Endothelial cell of umbilical vein (primary cell): ENCODE data around the gene TSPO. TPM values are rescaled to one million over a fixed set of nuclear protein-coding genes. Genes with fewer than 3 reads are reported as not detected.

Source experiments
- BruUV-seq: library from RNA; stranded (reverse); fragments of 400-500 nt; replicated peaks from 2 replicates; lab custom pipeline; 2021; lab: Mats Ljungman, UMichigan
- CTCF ChIA-PET: fragments of 300-600, 350-600 bp; sonication (Branson Sonifier 250); formaldehyde crosslinking; loops from one replicate; lab custom pipeline; 2021; ENCODE audit warnings: antibody characterized with exemption, inconsistent platforms; lab: Charles Lee
- POLR2A ChIA-PET: fragments of 300-600, 350-600 bp; sonication (Branson Sonifier 250); formaldehyde crosslinking; loops from one replicate; lab custom pipeline; 2021; ENCODE audit warnings: antibody characterized with exemption, inconsistent platforms; lab: Charles Lee
- DNase-seq: peaks from one replicate; pipeline ENCODE4 v3.0.0-alpha.2; 2011; ENCODE audit warnings: low read depth, low spot score
- FAIRE-seq: peaks from 2 replicates; lab custom pipeline; 2011; peaks lifted over from hg19 to GRCh38; lab: Jason Lieb, UNC
- H2AFZ ChIP-seq: 2 replicates; pipeline ENCODE4 v1.6.0; 2012; ENCODE audit warnings: low read depth, low read length, control low read depth, inconsistent platforms
- H3K27ac ChIP-seq: 2 replicates; pipeline ENCODE4 v1.5.1; 2011; ENCODE audit warnings: low read depth, mild to moderate bottlenecking, control low read depth, low read length, moderate library complexity; ENCODE audit not compliant: insufficient read depth
- H3K27me3 ChIP-seq, 2 experiments: 2 replicates each; pipeline versions ENCODE4 v1.6.0 to v1.6.1; 2011; ENCODE audit warnings: low read length in 2 of 2, mixed read lengths in 1 of 2; ENCODE audit not compliant: control insufficient read depth in 2 of 2, insufficient read depth in 2 of 2
- H3K36me3 ChIP-seq, 2 experiments: 2 replicates in 1 of 2; 3 replicates in 1 of 2; pipeline ENCODE4 v1.5.1; 2011; ENCODE audit warnings: low read length in 2 of 2, mild to moderate bottlenecking in 1 of 2, moderate library complexity in 1 of 2; ENCODE audit not compliant: control insufficient read depth in 2 of 2, insufficient read depth in 2 of 2; ENCODE audit errors: extremely low read depth in 1 of 2
- H3K4me1 ChIP-seq: 3 replicates; pipeline ENCODE4 v1.5.1; 2011; ENCODE audit warnings: mild to moderate bottlenecking, low read length; ENCODE audit not compliant: control insufficient read depth, insufficient read depth; ENCODE audit errors: extremely low read depth
- H3K4me2 ChIP-seq: 2 replicates; pipeline ENCODE4 v1.6.1; 2011; ENCODE audit warnings: low read length, control low read depth, mixed read lengths; ENCODE audit not compliant: insufficient read depth
- H3K4me3 ChIP-seq, 3 experiments: fragments of 200-600 bp in 1 of 3; sonication (generic), shearing (Covaris generic) in 1 of 3; replicated peaks in 1 of 3; 2 replicates each; pipeline ENCODE4 v1.5.1; 2011 to 2016; ENCODE audit warnings: control low read depth in 3 of 3, low read length in 3 of 3, mild to moderate bottlenecking in 2 of 3, inconsistent platforms in 1 of 3, low read depth in 1 of 3, moderate library complexity in 1 of 3; ENCODE audit not compliant: insufficient read depth in 1 of 3
- H3K79me2 ChIP-seq: 2 replicates; pipeline ENCODE4 v1.6.0; 2012; ENCODE audit warnings: low read length, inconsistent platforms; ENCODE audit not compliant: control insufficient read depth, insufficient read depth
- H3K9ac ChIP-seq: replicated peaks from 2 replicates; pipeline ENCODE3; 2011; ENCODE audit warnings: low read length, control low read depth; ENCODE audit not compliant: insufficient read depth; ENCODE audit errors: extremely low read depth
- H3K9me1 ChIP-seq: replicated peaks from 3 replicates; pipeline ENCODE4 v1.6.0; 2011; ENCODE audit warnings: mild to moderate bottlenecking, low read length; ENCODE audit not compliant: control insufficient read depth, insufficient read depth; ENCODE audit errors: extremely low read depth
- H3K9me3 ChIP-seq: replicated peaks from 2 replicates; pipeline ENCODE4 v1.5.1; 2012; ENCODE audit warnings: low read length, inconsistent platforms; ENCODE audit not compliant: control insufficient read depth, insufficient read depth
- H4K20me1 ChIP-seq: replicated peaks from 2 replicates; pipeline ENCODE3; 2011; ENCODE audit warnings: mild to moderate bottlenecking, low read length; ENCODE audit not compliant: control insufficient read depth, insufficient read depth; ENCODE audit errors: extremely low read depth
- EZH2 ChIP-seq: IDR thresholded peaks from 2 replicates; pipeline ENCODE4 v1.6.1; 2012; ENCODE audit warnings: borderline replicate concordance, low read depth, mild to moderate bottlenecking, moderate library complexity, low read length, inconsistent platforms; ENCODE audit not compliant: severe bottlenecking
- FOS ChIP-seq: IDR thresholded peaks from 2 replicates; pipeline ENCODE4 v1.6.1; 2011; ENCODE audit warnings: mild to moderate bottlenecking, low read length, moderate library complexity, borderline replicate concordance; ENCODE audit not compliant: insufficient read depth
- GATA2 ChIP-seq: IDR thresholded peaks from 2 replicates; pipeline ENCODE4 v1.7.0; 2011; ENCODE audit warnings: low read depth, mild to moderate bottlenecking, moderate library complexity, mixed read lengths, low read length; ENCODE audit not compliant: insufficient read length, insufficient read depth
- JUN ChIP-seq: IDR thresholded peaks from 2 replicates; pipeline ENCODE4 v1.6.1; 2011; ENCODE audit warnings: borderline replicate concordance, low read depth; ENCODE audit not compliant: insufficient read length, insufficient read depth
- MAX ChIP-seq: IDR thresholded peaks from 2 replicates; pipeline ENCODE4 v1.6.1; 2011; ENCODE audit not compliant: insufficient read depth, insufficient read length
- MYC ChIP-seq: IDR thresholded peaks from one replicate; pipeline ENCODE4 v1.6.1; 2011; ENCODE audit warnings: mild to moderate bottlenecking, low read depth, low read length
- POLR2A ChIP-seq: IDR thresholded peaks from 2 replicates; pipeline ENCODE4 v1.6.1; 2012; ENCODE audit warnings: low read depth, mild to moderate bottlenecking, control low read depth, low read length
- POLR2AphosphoS5 ChIP-seq: IDR thresholded peaks from 2 replicates; pipeline ENCODE4 v1.6.1; 2012; ENCODE audit warnings: low read depth, mild to moderate bottlenecking, control low read depth, low read length, moderate library complexity; ENCODE audit not compliant: insufficient read depth
- dilution Hi-C: fragments of 300-500 bp; cut with MboI; formaldehyde crosslinking; loops from one replicate; pipeline ENCODE4 v1.15.0; 2019; ENCODE audit warnings: low sequenced_read_pairs; ENCODE audit not compliant: extremely low pct_ligation_motif_present
- intact Hi-C: fragments of 100-400 bp; cut with micrococcal nuclease; formaldehyde crosslinking; loops from one replicate; pipeline ENCODE4 v1.10.0; 2022
- polyA plus RNA-seq, 4 experiments: library from polyadenylated mRNA; depleted of rRNA in 3 of 4; stranded (reverse) in 3 of 4; unstranded in 1 of 4; fragments of >200 nt; gene quantifications; 2 replicates each; pipeline versions ENCODE4 v1.2.1 to v1.2.3, GENCODE V29; 2011 to 2012; ENCODE audit warnings: missing spikeins in 1 of 4
- total RNA-seq: library from RNA; stranded (reverse); gene quantifications from 2 replicates; pipeline ENCODE4 v1.2.3, GENCODE V29; 2021
- TF ChIP-seq, protein P1 (sequence below), 2 donors: IDR thresholded peaks; 1 replicate in 1 of 2; 2 replicates in 1 of 2; pipeline ENCODE4 v1.5.1; 2011; ENCODE audit warnings: low read length in 2 of 2, mild to moderate bottlenecking in 2 of 2, moderate library complexity in 2 of 2, control low read depth in 1 of 2, inconsistent platforms in 1 of 2, low read depth in 1 of 2; ENCODE audit not compliant: insufficient read depth in 1 of 2; ENCODE audit errors: extremely low read depth in 1 of 2

Gene TSPO
- total and polyA plus RNA-seq, 2 donors (not counting 3 experiments of a cell fraction or from before 2014, with no cell fraction given): 328 to 720 TPM

DNA sequence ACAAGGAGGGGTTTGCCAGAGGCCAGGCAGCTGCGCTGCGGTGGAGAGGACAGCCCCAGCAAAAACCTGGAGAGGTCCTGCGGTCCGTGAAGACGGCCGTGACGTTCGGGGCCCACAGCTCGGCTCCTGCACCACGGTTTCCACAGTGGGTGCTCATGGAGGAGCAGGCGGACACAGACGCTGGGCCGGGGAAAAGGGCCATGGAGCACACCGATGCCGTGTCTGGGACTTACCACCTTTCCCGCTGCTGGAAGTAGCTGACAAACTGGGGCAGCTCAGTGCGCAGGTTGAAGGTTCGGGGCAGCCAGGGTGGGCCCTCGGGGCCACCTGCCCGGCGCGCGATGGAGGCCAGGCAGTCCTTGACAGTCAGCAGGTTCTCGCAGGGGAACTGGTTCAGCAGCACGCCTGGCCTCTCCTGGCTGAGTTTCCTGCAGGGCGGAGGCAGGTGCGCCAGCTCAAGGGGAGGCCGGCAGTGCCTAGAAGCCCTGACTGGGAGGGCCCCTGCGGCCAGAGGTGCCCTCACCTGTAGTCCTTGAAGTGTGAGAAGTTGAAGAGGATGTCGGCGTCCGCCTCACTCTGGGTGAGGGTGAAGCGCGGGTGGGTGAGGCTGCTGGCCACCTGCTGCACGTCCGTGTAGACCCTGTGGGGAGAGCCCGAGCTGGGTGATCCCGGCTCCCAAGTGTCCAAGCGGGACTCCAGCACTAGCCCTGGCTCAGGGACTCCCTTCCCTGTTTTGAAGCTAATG, 22.8 kb downstream of the TSPO start:
- Histone ChIP-seq H3K4me3 (no peak overlapping the region), H3K27me3 (no peaks in the 10 kb centered on the region), H3K9me1 (no peaks in the 10 kb centered on the region), H3K4me1 (peaks cover 2% of the 10 kb centered on the region), H2AFZ (no peak overlapping the region), H3K9ac (no peak overlapping the region), H3K27ac (no peak overlapping the region), H4K20me1 (no peaks in the 10 kb centered on the region), H3K36me3 (peaks cover 15 to 23% of the 10 kb centered on the region in 2 experiments), H3K79me2 (no peaks in the 10 kb centered on the region), H3K9me3 (no peaks in the 10 kb centered on the region), H3K4me2 (no peak overlapping the region)
- TF ChIP-seq JUN: no peak
- no peak for TF ChIP-seq POLR2A
- TF ChIP-seq, protein P1, sequence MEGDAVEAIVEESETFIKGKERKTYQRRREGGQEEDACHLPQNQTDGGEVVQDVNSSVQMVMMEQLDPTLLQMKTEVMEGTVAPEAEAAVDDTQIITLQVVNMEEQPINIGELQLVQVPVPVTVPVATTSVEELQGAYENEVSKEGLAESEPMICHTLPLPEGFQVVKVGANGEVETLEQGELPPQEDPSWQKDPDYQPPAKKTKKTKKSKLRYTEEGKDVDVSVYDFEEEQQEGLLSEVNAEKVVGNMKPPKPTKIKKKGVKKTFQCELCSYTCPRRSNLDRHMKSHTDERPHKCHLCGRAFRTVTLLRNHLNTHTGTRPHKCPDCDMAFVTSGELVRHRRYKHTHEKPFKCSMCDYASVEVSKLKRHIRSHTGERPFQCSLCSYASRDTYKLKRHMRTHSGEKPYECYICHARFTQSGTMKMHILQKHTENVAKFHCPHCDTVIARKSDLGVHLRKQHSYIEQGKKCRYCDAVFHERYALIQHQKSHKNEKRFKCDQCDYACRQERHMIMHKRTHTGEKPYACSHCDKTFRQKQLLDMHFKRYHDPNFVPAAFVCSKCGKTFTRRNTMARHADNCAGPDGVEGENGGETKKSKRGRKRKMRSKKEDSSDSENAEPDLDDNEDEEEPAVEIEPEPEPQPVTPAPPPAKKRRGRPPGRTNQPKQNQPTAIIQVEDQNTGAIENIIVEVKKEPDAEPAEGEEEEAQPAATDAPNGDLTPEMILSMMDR (IDR thresholded peaks at IDR 0.05; ENCODE audit: extremely low read depth in 1 of 2, insufficient read depth in 1 of 2, low read depth in 1 of 2, low read length in 2 of 2): no peak
- no peak for TF ChIP-seq GATA2
- TF ChIP-seq FOS: no peak
- TF ChIP-seq MAX: no peak
- no peak for TF ChIP-seq EZH2
- no peak for TF ChIP-seq MYC
- TF ChIP-seq POLR2AphosphoS5: no peak
- no peak for DNase-seq
- dilution Hi-C loops (no loop called here), intact Hi-C loops (no loop called here)
- CTCF ChIA-PET: no interaction called here
- POLR2A ChIA-PET: no interaction called here
- no peak for FAIRE-seq
- BruUV-seq: no TSS peak
